ENCODE results near the gene DHRS3.

GRCh38 chr1:12580054-12580887 is 37.7 kb downstream of the DHRS3 start:
- TF ChIP-seq CTCF (CRISPR knock-in tag; IDR thresholded peaks at IDR 0.05) (no peak), ZNF232 (CRISPR knock-in tag; IDR thresholded peaks at IDR 0.05; ENCODE audit: borderline replicate concordance) (no peak), ZNF318 (CRISPR knock-in tag; IDR thresholded peaks at IDR 0.05) (no peak), PCBP2 (optimal IDR thresholded peaks at IDR 0.05; ENCODE audit: low read depth, low read length, poor library complexity, severe bottlenecking) (no peak), ETV6 (CRISPR knock-in tag; conservative IDR thresholded peaks at IDR 0.05) (no peak), TFAP4 (IDR thresholded peaks at IDR 0.05; ENCODE audit: borderline replicate concordance, low read depth) (no peak), PTBP1 (IDR thresholded peaks at IDR 0.05; ENCODE audit: low read depth, low read length, poor library complexity, severe bottlenecking) (no peak), GABPB1 (CRISPR knock-in tag; IDR thresholded peaks at IDR 0.05) (no peak), ETS1 (CRISPR knock-in tag; IDR thresholded peaks at IDR 0.05) (no peak), JUN (CRISPR knock-in tag; IDR thresholded peaks at IDR 0.05) (no peak), ZNF772 (CRISPR knock-in tag; IDR thresholded peaks at IDR 0.05) (no peak)
